K562 (cell line): Measurements from ENCODE around the gene PPP1R37. TPM values are rescaled to one million over a fixed set of nuclear protein-coding genes. Genes with fewer than 3 reads are reported as not detected.

Experiments used
- ATAC-seq: fragments of 200-7000 bp; cut with Tn5 transposase; 3 replicates; pipeline ENCODE4 v1.9.1; 2020; ENCODE audit warnings: moderate library complexity
- BruUV-seq: library from RNA; stranded (reverse); fragments of 400-500 nt; replicated peaks from 2 replicates; lab custom pipeline; 2021; lab: Mats Ljungman, UMichigan
- CTCF ChIA-PET: fragments of 300-600 bp; formaldehyde crosslinking; extraction: SDS; loops from one replicate; lab custom pipeline; 2021; ENCODE audit warnings: low intra/inter-chr PET ratio; lab: Yijun Ruan, JAX
- POLR2A ChIA-PET: fragments of 300-600, 350-650 bp; sonication (Branson Sonifier 250); formaldehyde crosslinking; extraction: SDS; loops from one replicate; lab custom pipeline; 2021; ENCODE audit warnings: antibody characterized with exemption, inconsistent platforms; lab: Yijun Ruan, JAX
- DNase-seq, 4 experiments: peaks; one replicate each; pipeline versions ENCODE4 v3.0.0 to v3.0.0-alpha.2; 2011 to 2018; ENCODE audit warnings: low spot score in 3 of 4, mixed read lengths in 3 of 4; ENCODE audit errors: extremely low read depth in 1 of 4
- FAIRE-seq: peaks from 2 replicates; lab custom pipeline; 2011; peaks lifted over from hg19 to GRCh38; lab: Jason Lieb, UNC
- H2AFZ ChIP-seq: 2 replicates; pipeline ENCODE4 v1.6.0; 2011; ENCODE audit warnings: low read depth, low read length, control low read depth, inconsistent platforms
- H3K27ac ChIP-seq: fragments of 200-600 bp; 3 replicates; pipeline ENCODE4 v1.8.0; 2011; ENCODE audit warnings: low read depth, mild to moderate bottlenecking, control low read depth, inconsistent platforms, low read length, moderate library complexity, mixed read lengths; ENCODE audit errors: extremely low read depth
- H3K27me3 ChIP-seq, 2 experiments: fragments of 300-600 bp in 1 of 2; 2 replicates in 1 of 2; 3 replicates in 1 of 2; pipeline versions ENCODE4 v1.6.0 to v1.8.0; 2011; ENCODE audit warnings: inconsistent platforms in 2 of 2, low read length in 2 of 2, mild to moderate bottlenecking in 1 of 2, mixed read lengths in 1 of 2, moderate library complexity in 1 of 2; ENCODE audit not compliant: control insufficient read depth in 2 of 2, insufficient read depth in 2 of 2
- H3K36me3 ChIP-seq: fragments of 300-600 bp; 3 replicates; pipeline ENCODE4 v1.8.0; 2011; ENCODE audit warnings: mild to moderate bottlenecking, low read length, inconsistent platforms; ENCODE audit not compliant: control insufficient read depth, insufficient read depth
- H3K4me1 ChIP-seq, 2 experiments: fragments of 200-600 bp in 1 of 2; replicated peaks in 1 of 2; 2 replicates in 1 of 2; 3 replicates in 1 of 2; pipeline versions ENCODE4 v1.5.1 to v1.8.0; 2011; ENCODE audit warnings: inconsistent platforms in 2 of 2, low read length in 2 of 2, mild to moderate bottlenecking in 1 of 2, mixed read lengths in 1 of 2, moderate library complexity in 1 of 2; ENCODE audit not compliant: control insufficient read depth in 2 of 2, insufficient read depth in 2 of 2
- H3K4me2 ChIP-seq: 2 replicates; pipeline ENCODE4 v1.6.1; 2011; ENCODE audit warnings: low read length, control low read depth, inconsistent platforms, mixed read lengths; ENCODE audit not compliant: insufficient read depth
- H3K4me3 ChIP-seq: fragments of 200-600 bp; sonication (generic), shearing (Covaris generic); 2 replicates; pipeline ENCODE4 v1.5.1; 2016; ENCODE audit warnings: control low read depth, inconsistent platforms
- H3K79me2 ChIP-seq: fragments of 200-600 bp; 3 replicates; pipeline ENCODE4 v1.8.0; 2011; ENCODE audit warnings: low read length, inconsistent platforms; ENCODE audit not compliant: control insufficient read depth, insufficient read depth
- H3K9ac ChIP-seq, 2 experiments: 2 replicates each; pipeline versions ENCODE4 v1.6.0 to v1.6.1; 2011; ENCODE audit warnings: low read depth in 2 of 2, low read length in 2 of 2, control low read depth in 1 of 2, inconsistent platforms in 1 of 2, mild to moderate bottlenecking in 1 of 2, mixed read lengths in 1 of 2; ENCODE audit not compliant: insufficient read depth in 1 of 2
- H3K9me1 ChIP-seq: one replicate; pipeline ENCODE4 v1.6.0; 2011; ENCODE audit warnings: inconsistent platforms, mild to moderate bottlenecking, low read length, moderate library complexity; ENCODE audit not compliant: control insufficient read depth, insufficient read depth
- H3K9me3 ChIP-seq: replicated peaks from 2 replicates; pipeline ENCODE4 v1.5.1; 2011; ENCODE audit warnings: low read depth, low read length, inconsistent platforms; ENCODE audit not compliant: control insufficient read depth, insufficient read depth
- H4K20me1 ChIP-seq: replicated peaks from 2 replicates; pipeline ENCODE4 v1.6.1; 2011; ENCODE audit warnings: low read length, inconsistent platforms, mixed read lengths; ENCODE audit not compliant: control insufficient read depth, insufficient read depth
- ASH1L ChIP-seq: fragments of 450-650 bp; IDR thresholded peaks from 2 replicates; pipeline ENCODE4 v1.6.1; 2018; ENCODE audit warnings: borderline replicate concordance, mild to moderate bottlenecking, low read depth; ENCODE audit not compliant: partially characterized antibody
- CAMTA2 ChIP-seq: fragments of 250-450 bp; sonication (Bioruptor Pico); conservative IDR thresholded peaks from 2 replicates; pipeline ENCODE4 v1.5.1; 2022
- DPF2 ChIP-seq: fragments of 450-650 bp; IDR thresholded peaks from 2 replicates; pipeline ENCODE4 v1.6.1; 2016
- E4F1 ChIP-seq: fragments of 250-450 bp; sonication (Bioruptor Pico); IDR thresholded peaks from 2 replicates; pipeline ENCODE4 v1.5.0; 2021; ENCODE audit warnings: mild to moderate bottlenecking, borderline replicate concordance
- ETV6 ChIP-seq, 3 experiments: fragments of 150-350 bp in 1 of 3; sonication (generic) in 1 of 3; formaldehyde crosslinking in 1 of 3; IDR thresholded peaks; 2 replicates each; pipeline versions ENCODE4 v1.6.1 to v1.8.0; 2014 to 2022; ENCODE audit warnings: borderline replicate concordance in 2 of 3, low read depth in 2 of 3, antibody characterized with exemption in 1 of 3, low read length in 1 of 3, mild to moderate bottlenecking in 1 of 3, missing genetic modification reagents in 1 of 3
- FOXO4 ChIP-seq: fragments of 450-650 bp; formaldehyde crosslinking; IDR thresholded peaks from 2 replicates; pipeline ENCODE4 v1.4.0; 2020; ENCODE audit warnings: mild to moderate bottlenecking, moderate library complexity
- FUS ChIP-seq: fragments of 200-400 bp; formaldehyde crosslinking; optimal IDR thresholded peaks from 2 replicates; pipeline ENCODE3; 2017; ENCODE audit warnings: low read depth, low read length
- MTA2 ChIP-seq: fragments of 450-650 bp; IDR thresholded peaks from 2 replicates; pipeline ENCODE4 v1.6.1; 2016; ENCODE audit warnings: low read depth
- NRF1 ChIP-seq, 2 experiments: fragments of 450-650 bp; IDR thresholded peaks in 1 of 2; conservative IDR thresholded peaks in 1 of 2; 2 replicates each; pipeline ENCODE4 v1.6.1; 2014; ENCODE audit warnings: mild to moderate bottlenecking in 2 of 2
- PCBP2 ChIP-seq: fragments of 200-400 bp; formaldehyde crosslinking; IDR thresholded peaks from 2 replicates; pipeline ENCODE4 v1.6.1; 2018; ENCODE audit warnings: low read length, low read depth, mild to moderate bottlenecking, moderate library complexity; ENCODE audit not compliant: poor library complexity, severe bottlenecking
- PHF21A ChIP-seq: fragments of 450-650 bp; IDR thresholded peaks from 2 replicates; pipeline ENCODE4 v1.6.1; 2017; ENCODE audit warnings: low read depth, borderline replicate concordance
- POLR2A ChIP-seq: fragments of 450-650 bp; conservative IDR thresholded peaks from 2 replicates; pipeline ENCODE4 v1.6.1; 2016
- PTBP1 ChIP-seq: fragments of 200-400 bp; formaldehyde crosslinking; IDR thresholded peaks from 2 replicates; pipeline ENCODE4 v1.6.1; 2017; ENCODE audit warnings: low read depth, low read length
- THAP7 ChIP-seq: fragments of 250-450 bp; sonication (Bioruptor Pico); IDR thresholded peaks from 2 replicates; pipeline ENCODE4 v1.5.0; 2021
- ZC3H11A ChIP-seq: IDR thresholded peaks from 2 replicates; pipeline ENCODE4 v1.6.1; 2012; ENCODE audit warnings: low read depth, low read length, improper control_type of control experiment
- ZNF512 ChIP-seq: IDR thresholded peaks from 2 replicates; pipeline ENCODE4 v1.6.1; 2016; ENCODE audit warnings: missing genetic modification characterization, missing compliant biosample characterization
- WGBS: fragments of 100-300 bp; shearing (Covaris generic); methylation state at CpG from one replicate; pipeline ENCODE4 v1.1.6; 2016; ENCODE audit warnings: low coverage, mixed read lengths; ENCODE audit not compliant: insufficient coverage; ENCODE audit errors: missing lambda C conversion rate; 5-methylcytosine and 5-hydroxymethylcytosine counted together
- in situ Hi-C: fragments of 300-500 bp; cut with MboI; formaldehyde crosslinking; loops from 4 replicates; pipeline ENCODE4 v1.15.0; 2018; ENCODE audit warnings: inconsistent platforms, mixed read lengths
- intact Hi-C: fragments of 100-400 bp; cut with micrococcal nuclease; formaldehyde crosslinking; loops from 2 replicates; pipeline ENCODE4 v1.14.2; 2022
- polyA plus RNA-seq, 8 experiments: library from polyadenylated mRNA; depleted of rRNA in 4 of 8; stranded (reverse) in 5 of 8; unstranded in 3 of 8; fragments of >200 nt; fragmentation: Nextera tagmentation in 2 of 8; fragmentation: Illumina TruSeq in 1 of 8; extraction: Ambion mirVana in 2 of 8; extraction: Trizol in 1 of 8; gene quantifications; 2 replicates each; pipeline versions ENCODE4 v1.2.1 to v1.2.3, GENCODE V29; 2011 to 2014; ENCODE audit warnings: inconsistent platforms in 1 of 8, missing spikeins in 1 of 8
- total RNA-seq, 7 experiments: library from RNA; depleted of rRNA in 6 of 7; stranded (reverse); fragments of >200 nt in 6 of 7; fragmentation: Illumina TruSeq in 2 of 7; extraction: Trizol in 2 of 7; gene quantifications; 2 replicates each; pipeline versions ENCODE4 v1.2.1 to v1.2.3, GENCODE V29; 2011 to 2021; ENCODE audit warnings: low replicate concordance in 1 of 7

The PPP1R37 gene
- total and polyA plus RNA-seq, 9 of the 15 experiments (the other 6 are each of a cell fraction or from before 2014, with no cell fraction given), result 0.04 to 20.3 (median 7.3) TPM

- peak overlapping the region in 1 of 2 experiments; percentile 55; a peak in 1 of 4 replicates for H3K9ac ChIP-seq
- ChIA-PET CTCF (interaction anchor here (1.3 kb wide), 1 partner anchor 86 kb away, joined by 4 read pairs; no protein-coding TSS in a partner anchor), POLR2A (interaction anchor here (0.7 kb wide), 1 partner anchor 10 kb away, joined by 3 read pairs; no protein-coding TSS in a partner anchor)
- ATAC-seq, result no peak
- no peaks in the 10 kb centered on the region for H3K9me3 ChIP-seq
- H3K36me3 ChIP-seq, result no peaks in the 10 kb centered on the region
- H3K4me2 ChIP-seq, result no peak overlapping the region
- H3K9me1 ChIP-seq, result no peaks in the 10 kb centered on the region
- peaks cover 6 to 26% of the 10 kb centered on the region in 2 experiments; a peak in 4 of 5 replicates for H3K27me3 ChIP-seq
- in situ Hi-C loops (no loop called here), intact Hi-C loops (loop anchor here (1.0 kb wide), 1 partner anchor 25 kb away; no protein-coding TSS in a partner anchor)
- FAIRE-seq, result no peak
- H3K4me3 ChIP-seq, result no peak overlapping the region
- no peak overlapping the region for H2AFZ ChIP-seq
- H3K27ac ChIP-seq, result no peak overlapping the region
- H3K4me1 ChIP-seq, result peaks cover 3 to 70% of the 10 kb centered on the region in 2 experiments; a peak in 3 of 5 replicates
- no peaks in the 10 kb centered on the region for H3K79me2 ChIP-seq
- no TSS peak for BruUV-seq
- peaks cover 18% of the 10 kb centered on the region; the same call in 1 of the 2 replicates for H4K20me1 ChIP-seq
- 71% methylated on average over 16 of the region's 18 CpGs for WGBS
- no peak for DNase-seq
- no peak for TF ChIP-seq POLR2A
- no peak for TF ChIP-seq FOXO4 (CRISPR knock-in tag)
- TF ChIP-seq E4F1 (CRISPR knock-in tag), result no peak
- no peak for TF ChIP-seq THAP7 (CRISPR knock-in tag)
- TF ChIP-seq PCBP2, result no peak
- TF ChIP-seq FUS, result no peak
- no peak for TF ChIP-seq PTBP1
- TF ChIP-seq MTA2, result no peak
- no peak for TF ChIP-seq DPF2
- no peak for TF ChIP-seq ETV6 (IDR thresholded peaks at IDR 0.05; ENCODE audit: borderline replicate concordance in 1 of 2, low read depth in 2 of 2, low read length in 1 of 2)
- TF ChIP-seq ETV6 (CRISPR knock-in tag; IDR thresholded peaks at IDR 0.05; ENCODE audit: borderline replicate concordance), result no peak
- TF ChIP-seq ZNF512, result no peak
- TF ChIP-seq NRF1 (conservative IDR thresholded peaks at IDR 0.05 in 1 of 2, IDR thresholded peaks at IDR 0.05 in 1 of 2), result no peak
- no peak for TF ChIP-seq CAMTA2 (CRISPR knock-in tag)
- TF ChIP-seq ASH1L, result no peak
- TF ChIP-seq PHF21A, result no peak
- no peak for TF ChIP-seq ZC3H11A
Observed at GRCh38 chr19:45162608-45163143, 69.7 kb downstream of the PPP1R37 start.
